GM21367 (cell line): ENCODE data around the gene TCHH.

Source experiments
- ATAC-seq: cut with Tn5 transposase; IDR thresholded peaks from one replicate; pipeline ENCODE4 v1.9.1; 2021; ENCODE audit not compliant: unreplicated experiment

TCHH gene

DNA sequence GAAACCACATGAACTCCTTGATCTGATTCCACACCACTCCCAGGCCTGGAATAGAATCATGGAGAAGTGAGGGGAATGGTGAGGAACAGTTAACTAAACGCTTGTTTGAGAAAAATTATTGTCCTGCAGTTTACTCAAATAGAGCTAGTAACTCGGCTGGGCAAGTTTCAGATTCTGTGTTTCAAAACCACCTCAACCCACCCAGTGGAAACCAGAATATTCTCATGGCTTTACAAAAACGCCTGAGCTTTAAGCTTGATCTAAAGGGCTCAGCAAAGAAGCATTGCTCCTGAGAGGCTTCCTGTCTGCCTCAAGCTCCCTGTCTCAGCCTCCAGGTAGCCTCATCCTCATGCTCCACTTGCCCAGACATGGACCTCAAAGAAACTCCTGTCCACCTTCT lies 42.9 kb downstream of the TCHH start:
- no peak for ATAC-seq

DNA sequence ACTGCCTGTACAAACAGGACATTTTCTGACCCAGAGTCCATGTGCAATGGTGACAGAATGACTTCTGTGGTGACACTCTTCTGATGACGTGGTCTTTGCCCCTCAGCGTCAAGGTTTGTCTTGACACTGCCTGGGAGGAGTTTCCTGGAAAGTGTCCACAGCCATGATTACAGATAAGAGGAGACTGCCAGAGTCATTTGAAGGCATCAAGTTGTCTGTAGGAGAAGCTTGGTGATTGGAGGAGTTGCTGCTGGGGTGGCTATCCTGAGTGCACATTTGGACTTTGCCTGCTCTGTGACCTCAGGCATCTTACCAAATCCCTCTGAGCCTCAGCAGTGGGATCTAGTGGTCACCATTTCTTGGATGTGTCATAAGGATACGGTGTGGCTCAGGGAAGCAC lies 44.1 kb downstream of the TCHH start:
- no peak for ATAC-seq

DNA sequence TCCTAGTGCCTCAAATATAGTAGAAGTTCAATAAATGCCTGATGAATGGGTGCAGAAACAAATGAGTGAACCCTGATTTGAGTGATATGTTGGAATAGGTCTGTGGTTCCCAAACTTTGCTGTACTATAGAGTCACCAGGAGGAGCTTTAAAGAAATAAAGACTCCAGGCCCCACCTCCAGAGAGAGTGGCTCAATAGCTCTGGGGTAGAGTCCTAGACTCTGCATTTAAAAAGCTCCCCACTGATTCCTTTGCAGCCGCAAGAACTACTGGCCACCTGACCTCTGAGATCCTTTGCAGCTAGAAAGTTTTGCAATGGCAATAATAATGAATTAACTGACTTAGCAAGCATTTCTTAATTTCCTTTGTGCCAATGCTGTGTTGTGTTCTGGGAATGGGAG lies 47.3 kb downstream of the TCHH start:
- no peak for ATAC-seq

DNA sequence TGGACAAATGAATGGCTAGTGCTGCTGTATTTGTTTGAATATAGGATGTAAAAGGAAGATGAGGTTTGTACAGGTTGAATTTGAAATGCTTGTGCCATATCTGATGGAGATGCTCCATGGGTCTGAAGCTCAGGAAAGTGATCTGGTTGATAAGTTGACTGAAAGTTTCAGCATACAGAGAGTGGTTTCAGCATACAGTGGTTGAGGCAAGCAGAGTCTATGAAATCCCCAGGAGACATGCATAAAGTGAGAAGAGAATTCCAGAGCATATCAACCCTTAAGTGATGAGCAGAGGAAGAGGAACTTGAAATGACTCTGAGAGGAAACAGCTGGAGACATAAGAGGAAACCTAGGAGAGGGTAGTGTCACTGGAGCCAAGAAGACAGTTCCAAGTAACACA lies 48.1 kb downstream of the TCHH start:
- no peak for ATAC-seq

DNA sequence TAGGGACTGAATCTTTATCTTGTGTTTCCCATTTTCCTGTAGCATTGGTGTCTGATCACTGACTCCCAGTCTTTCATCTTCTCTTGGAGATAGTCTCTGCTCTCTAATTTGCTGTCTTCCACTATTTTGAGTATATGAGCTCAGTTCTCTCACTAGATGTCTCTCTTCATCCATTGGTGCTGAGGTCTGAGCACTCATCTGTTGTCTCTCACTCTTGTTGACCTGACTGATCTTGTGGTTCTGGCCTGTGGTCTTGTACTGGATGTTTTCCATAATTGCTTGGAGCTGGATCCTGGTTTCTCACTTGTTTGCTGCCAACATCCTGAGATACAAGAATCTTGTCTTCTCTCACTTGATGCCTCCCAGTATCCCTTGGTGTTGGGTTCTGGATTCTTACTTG lies 53.3 kb downstream of the TCHH start:
- ATAC-seq: no peak
